ENCODE results near the gene PDIA6.

DNA sequence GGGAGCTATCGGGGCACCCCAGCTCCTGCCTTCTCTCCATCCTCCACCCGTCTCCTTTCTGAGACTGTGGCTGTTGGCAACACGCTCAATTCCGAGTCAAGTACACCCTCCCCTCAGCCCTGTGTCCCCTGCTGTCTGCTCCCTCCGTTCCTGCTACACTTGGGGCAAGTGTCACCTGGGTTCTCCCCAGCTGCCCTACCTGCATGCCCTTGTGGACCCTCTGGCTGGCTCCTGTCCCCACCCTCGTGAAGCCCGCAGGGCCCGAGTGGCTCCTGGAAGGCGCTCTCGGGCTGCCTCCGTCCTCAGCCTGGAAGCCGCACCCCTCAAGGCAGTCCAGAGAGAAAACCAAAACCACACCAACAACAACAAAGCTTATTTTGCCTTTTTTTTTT is 33.9 kb downstream of the PDIA6 start:
- TF ChIP-seq BRF2 (IDR thresholded peaks at IDR 0.05; ENCODE audit: borderline replicate concordance, insufficient read depth, insufficient read length) (no peak), NFXL1 (CRISPR knock-in tag; IDR thresholded peaks at IDR 0.05) (no peak), STAG1 (CRISPR knock-in tag; IDR thresholded peaks at IDR 0.05; ENCODE audit: borderline replicate concordance) (no peak), MAX (CRISPR knock-in tag; IDR thresholded peaks at IDR 0.05) (no peak), POLR2A (conservative IDR thresholded peaks at IDR 0.05) (no peak), ZKSCAN1 (IDR thresholded peaks at IDR 0.05; ENCODE audit: low read depth, low read length) (no peak)
- TF ChIP-seq, protein P1, sequence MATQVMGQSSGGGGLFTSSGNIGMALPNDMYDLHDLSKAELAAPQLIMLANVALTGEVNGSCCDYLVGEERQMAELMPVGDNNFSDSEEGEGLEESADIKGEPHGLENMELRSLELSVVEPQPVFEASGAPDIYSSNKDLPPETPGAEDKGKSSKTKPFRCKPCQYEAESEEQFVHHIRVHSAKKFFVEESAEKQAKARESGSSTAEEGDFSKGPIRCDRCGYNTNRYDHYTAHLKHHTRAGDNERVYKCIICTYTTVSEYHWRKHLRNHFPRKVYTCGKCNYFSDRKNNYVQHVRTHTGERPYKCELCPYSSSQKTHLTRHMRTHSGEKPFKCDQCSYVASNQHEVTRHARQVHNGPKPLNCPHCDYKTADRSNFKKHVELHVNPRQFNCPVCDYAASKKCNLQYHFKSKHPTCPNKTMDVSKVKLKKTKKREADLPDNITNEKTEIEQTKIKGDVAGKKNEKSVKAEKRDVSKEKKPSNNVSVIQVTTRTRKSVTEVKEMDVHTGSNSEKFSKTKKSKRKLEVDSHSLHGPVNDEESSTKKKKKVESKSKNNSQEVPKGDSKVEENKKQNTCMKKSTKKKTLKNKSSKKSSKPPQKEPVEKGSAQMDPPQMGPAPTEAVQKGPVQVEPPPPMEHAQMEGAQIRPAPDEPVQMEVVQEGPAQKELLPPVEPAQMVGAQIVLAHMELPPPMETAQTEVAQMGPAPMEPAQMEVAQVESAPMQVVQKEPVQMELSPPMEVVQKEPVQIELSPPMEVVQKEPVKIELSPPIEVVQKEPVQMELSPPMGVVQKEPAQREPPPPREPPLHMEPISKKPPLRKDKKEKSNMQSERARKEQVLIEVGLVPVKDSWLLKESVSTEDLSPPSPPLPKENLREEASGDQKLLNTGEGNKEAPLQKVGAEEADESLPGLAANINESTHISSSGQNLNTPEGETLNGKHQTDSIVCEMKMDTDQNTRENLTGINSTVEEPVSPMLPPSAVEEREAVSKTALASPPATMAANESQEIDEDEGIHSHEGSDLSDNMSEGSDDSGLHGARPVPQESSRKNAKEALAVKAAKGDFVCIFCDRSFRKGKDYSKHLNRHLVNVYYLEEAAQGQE (IDR thresholded peaks at IDR 0.05; ENCODE audit: borderline replicate concordance) = no peak
- TF ChIP-seq, protein P1 (CRISPR knock-in tag; IDR thresholded peaks at IDR 0.05; ENCODE audit: low read depth) = no peak
- TF ChIP-seq, protein P2, sequence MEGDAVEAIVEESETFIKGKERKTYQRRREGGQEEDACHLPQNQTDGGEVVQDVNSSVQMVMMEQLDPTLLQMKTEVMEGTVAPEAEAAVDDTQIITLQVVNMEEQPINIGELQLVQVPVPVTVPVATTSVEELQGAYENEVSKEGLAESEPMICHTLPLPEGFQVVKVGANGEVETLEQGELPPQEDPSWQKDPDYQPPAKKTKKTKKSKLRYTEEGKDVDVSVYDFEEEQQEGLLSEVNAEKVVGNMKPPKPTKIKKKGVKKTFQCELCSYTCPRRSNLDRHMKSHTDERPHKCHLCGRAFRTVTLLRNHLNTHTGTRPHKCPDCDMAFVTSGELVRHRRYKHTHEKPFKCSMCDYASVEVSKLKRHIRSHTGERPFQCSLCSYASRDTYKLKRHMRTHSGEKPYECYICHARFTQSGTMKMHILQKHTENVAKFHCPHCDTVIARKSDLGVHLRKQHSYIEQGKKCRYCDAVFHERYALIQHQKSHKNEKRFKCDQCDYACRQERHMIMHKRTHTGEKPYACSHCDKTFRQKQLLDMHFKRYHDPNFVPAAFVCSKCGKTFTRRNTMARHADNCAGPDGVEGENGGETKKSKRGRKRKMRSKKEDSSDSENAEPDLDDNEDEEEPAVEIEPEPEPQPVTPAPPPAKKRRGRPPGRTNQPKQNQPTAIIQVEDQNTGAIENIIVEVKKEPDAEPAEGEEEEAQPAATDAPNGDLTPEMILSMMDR (IDR thresholded peaks at IDR 0.05 in 2 of 3, conservative IDR thresholded peaks at IDR 0.05 in 1 of 3; ENCODE audit: insufficient read depth in 2 of 3, low read depth in 1 of 3, low read length in 3 of 3) = no peak

Data from K562 (cell line).